HG02759 (cell line): ENCODE data around the gene RANBP2.
A peak's percentile ranks its signal among the peaks of the same experiment; 100 is the strongest.
"Not testable (repeated sequence)": the region's sequence is repeated elsewhere in the genome, so short reads cannot be mapped to it uniquely, and the experiment has no call there.

Source experiments
- ATAC-seq: cut with Tn5 transposase; IDR thresholded peaks from one replicate; pipeline ENCODE4 v1.9.1; 2021; ENCODE audit warnings: mild to moderate bottlenecking, moderate library complexity; ENCODE audit not compliant: unreplicated experiment

Gene RANBP2

DNA sequence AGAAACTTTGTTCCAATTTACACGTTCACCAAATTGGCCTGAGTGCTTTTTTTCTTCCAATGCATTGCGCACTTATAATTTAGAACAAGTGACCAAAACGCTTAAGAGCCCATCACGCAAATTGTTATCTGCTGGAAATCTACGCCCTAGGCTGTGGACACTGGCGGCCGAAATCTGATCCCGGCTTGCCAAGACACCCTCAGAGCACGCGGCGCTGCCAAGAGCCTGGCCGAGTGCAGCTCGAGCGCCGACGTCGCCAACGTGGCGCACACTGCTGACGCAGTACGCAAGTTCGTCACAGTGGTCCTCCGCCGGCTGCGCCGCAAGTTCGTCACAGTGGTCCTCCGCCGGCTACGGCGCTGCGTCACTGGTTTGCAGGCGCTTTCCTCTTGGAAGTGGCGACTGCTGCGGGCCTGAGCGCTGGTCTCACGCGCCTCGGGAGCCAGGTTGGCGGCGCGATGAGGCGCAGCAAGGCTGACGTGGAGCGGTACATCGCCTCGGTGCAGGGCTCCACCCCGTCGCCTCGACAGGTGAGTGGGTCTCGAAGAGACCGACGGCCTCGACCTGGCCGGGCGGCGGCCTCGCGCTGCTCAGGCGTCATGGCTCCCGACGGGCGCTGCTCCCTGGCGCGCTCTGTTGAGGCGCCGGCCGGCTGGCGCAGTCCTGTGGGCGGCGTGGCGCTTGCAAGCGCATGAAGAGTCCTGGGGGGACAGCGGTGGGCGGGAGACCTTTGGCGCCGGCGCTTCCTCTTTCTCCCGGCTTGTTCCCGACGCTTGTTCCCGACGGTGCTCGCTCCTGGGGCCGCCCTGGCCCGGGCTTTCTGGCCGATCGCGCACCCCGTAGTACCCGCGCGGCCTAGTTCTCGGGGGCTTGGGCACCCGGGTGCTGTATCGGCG lies at the start of gene RANBP2:
TSS of gene RANBP2 (plus strand) at position 334 of the 896 bp plus-strand sequence. CDS start at position 459, 125 bp downstream.
- peak; percentile 98 for ATAC-seq

DNA sequence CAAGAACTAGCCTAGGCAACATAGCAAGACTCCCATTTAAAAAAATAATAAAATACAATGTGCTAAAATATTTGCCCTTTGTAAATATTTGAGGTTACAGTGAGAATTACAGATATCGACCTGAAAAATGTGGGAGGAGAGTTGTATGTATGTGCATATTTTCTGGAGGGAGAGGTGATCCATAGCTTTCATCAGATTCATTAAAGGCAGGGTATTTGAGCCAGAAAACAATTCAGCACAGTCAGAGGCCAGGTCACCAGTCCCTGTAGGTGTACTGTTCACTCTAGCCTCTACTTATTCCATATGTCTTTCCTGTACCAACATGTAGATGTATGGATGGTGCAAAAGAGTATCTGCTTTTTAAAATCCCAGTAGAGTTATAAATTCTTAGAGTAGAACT lies 49.0 kb upstream of the RANBP2 start:
- not testable (repeated sequence) for ATAC-seq

DNA sequence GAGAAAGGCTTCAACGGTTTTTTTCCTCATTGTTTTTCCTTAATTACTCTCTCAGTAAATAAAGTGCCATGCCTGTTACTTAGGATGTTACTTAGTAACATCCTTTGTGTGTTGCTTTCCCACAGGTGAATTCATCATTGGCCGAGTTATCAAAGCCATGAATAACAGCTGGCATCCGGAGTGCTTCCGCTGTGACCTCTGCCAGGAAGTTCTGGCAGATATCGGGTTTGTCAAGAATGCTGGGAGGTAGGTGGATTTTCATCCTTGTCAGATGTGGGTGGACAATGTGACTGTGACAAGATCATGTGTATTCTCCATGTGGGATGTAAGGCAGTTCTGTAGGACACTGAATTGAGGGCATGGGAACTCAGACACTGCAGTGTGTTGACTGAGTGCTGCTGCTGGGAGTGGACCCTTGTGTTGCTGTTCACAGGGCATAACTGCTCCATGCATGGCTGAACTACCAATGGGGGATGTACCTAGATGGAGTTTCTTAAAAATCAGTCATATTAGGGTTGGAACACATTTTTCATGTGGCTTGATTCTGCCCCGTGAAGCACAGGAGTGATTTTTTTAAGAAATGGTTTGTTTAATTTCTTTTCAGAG lies 47.0 kb upstream of the RANBP2 start:
- not testable (repeated sequence) for ATAC-seq

DNA sequence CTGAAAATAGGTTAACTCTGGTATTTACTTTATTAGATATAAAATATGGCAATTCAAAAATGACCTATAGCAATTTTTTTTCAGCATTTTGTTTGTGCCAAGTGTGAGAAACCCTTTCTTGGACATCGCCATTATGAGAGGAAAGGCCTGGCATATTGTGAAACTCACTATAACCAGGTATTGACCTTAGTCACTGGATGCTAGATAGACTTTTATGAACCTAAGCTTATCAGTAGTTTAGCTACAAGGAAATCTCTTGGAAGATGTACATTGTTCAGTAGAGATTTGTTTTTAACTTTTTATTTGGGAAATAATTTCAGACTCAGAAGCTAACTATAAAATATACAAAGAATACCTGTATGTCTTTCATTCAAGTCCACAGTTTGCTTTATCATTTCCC lies 42.8 kb upstream of the RANBP2 start:
- ATAC-seq, result not testable (repeated sequence)

DNA sequence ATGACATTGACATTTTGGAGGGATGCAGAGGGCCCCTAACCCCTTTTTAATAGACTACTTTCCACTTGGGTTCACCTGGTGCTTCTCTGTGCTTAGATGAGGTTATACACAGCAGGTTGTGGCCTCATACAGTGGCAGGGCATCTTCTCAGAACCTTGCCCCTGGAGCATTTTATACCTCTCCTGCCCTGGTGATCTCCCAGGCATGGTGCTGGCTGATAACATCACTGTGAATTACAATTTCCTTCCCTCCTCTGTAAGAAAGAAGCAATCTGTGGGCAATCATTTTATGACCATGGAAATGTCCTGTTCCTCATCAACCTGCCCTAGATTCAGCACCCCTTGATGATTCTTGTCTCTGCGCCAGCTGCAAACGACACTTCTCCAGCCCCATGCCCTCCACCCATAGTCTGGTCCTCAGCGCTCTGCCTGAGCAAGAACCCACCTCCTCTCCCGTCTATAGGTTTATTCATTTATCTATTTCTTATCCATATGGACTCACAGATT lies 42.0 kb upstream of the RANBP2 start:
- ATAC-seq, result not testable (repeated sequence)

DNA sequence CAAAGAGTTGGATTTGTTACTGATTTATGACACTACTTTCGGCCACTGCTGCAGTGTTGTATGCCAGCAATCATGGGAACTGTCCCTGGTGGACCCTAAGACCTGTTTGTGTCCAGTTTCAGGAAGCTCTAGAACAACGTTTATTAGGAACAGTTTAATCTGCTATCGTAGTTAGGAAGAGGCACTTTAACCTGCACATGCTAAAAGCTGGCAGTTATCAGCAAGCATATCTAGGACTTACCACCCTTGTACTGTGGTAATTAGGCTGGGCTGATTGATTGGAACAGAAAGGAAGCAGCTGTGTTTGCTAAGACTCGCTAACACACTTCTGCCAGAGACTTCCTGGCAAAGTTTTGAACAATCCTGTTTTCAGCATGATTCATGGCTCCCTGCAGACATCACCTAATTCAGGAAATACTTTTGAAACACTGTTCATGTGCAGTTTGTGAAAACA lies 41.1 kb upstream of the RANBP2 start:
- ATAC-seq, result not testable (repeated sequence)

DNA sequence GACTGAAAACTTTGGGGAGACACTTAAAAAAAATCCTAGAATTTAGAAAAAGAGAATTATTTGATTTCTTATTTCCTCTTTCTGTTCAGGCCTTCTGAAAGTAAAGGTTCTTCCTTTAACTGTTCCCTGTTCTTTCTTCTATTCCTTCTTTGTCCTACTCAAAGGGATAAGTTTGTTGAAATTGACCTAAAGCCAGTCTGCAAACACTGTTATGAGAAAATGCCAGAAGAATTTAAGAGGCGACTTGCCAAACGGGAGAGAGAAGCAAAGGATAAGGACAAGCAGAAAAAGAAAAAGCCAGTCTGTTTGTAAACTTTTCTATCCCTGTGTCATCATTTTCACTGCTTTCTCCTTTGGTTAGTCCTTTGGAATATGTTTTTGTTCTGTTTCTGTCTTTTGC lies 38.5 kb upstream of the RANBP2 start:
- ATAC-seq, result not testable (repeated sequence)

DNA sequence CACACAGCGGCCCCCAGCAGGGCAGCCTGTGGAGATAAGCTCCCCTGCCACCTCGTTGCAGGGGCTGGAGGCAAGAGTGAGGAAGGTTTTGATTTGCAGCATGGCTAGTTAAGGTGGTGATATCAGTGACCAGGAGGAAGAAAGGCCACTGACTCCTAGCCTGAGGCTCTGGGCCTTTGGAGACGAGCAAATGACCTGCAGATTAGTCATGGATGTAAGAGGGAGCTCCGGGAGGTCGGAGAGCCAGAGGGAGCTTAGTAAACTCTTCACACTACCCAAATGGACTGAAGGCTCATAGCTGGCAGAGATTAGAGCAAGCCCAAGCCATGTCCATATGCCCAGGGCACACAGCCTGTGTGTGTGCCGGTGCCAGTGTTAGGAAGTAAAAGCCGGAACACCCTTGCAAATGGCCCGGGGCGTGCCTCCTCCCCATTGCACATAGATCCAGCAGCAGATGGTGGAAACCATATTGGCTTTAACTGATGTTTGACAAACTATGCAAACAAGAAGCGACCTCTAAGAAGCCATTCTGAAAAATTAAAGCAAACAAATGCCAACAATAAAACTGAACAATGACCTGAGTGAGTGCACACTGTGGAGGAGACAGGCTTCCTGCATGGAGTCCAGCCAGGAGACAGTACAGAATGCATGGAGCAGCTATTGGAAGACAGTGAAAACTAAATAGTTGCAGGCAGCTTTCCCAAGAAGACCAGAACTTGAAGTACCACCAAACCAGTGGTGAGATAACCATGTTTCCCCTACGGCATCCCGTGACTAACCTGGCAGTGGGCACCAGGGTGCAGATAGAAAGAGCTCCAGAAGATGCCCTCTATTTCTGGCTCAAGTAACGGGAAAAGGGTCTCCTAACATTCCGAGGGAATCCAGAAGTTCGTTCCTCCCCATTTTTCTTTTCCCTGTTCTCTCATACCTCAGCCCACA lies 30.2 kb upstream of the RANBP2 start:
- ATAC-seq, result not testable (repeated sequence)

DNA sequence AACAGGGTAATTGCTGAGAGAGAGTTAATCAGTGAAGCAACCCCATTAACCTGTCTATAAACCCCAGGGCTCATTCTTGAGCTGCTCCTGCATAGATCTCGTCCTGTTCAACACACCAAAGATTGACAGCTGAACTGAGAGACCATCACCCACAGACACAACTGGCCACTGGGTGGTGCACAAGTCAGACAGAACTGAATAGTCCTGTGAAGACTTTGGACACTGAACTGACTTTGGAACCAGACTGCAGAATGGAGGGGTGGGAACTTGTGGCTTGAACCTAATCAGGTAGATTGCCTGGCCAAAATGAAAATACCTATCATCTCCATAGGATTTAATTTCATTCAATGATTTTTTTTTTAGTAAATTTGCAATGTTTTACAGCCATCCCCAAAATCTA lies 29.3 kb upstream of the RANBP2 start:
- ATAC-seq, result peak; percentile 83

DNA sequence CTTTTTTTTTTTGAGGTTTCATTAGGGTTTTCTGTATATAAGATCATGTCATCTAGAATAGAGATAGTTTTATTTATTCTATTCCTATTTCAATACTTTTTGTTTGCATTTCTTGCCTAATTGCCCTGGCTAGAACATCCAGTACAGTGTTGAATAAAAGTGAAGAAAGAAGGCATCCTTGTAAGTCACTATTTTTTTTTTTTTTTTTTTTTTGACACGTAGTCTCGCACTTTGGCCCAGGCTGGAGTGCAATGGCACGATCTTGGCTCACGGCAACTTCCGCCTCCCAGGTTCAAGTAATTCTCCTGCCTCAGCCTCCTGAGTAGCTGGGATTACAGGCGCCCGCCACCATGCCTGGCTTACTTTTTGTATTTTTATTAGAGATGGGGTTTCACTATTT lies 27.8 kb upstream of the RANBP2 start:
- no peak for ATAC-seq

DNA sequence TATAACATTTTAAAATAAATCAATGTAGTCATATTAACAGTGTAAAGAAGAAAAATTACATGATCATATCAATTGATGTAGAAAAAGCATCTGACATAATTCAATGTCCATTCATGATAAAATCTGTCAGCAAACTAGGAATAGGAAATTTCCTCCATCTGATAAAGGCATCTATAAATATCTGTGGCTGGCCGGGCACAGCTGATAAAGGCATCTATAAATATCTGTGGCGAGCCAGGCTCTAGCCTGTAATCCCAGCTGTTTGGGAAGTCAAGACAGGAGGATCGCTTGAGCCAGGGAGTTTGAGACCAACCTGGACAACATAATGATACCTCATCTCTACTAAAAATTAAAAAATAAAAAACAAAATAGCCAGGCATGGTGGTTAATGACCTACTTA lies 18.1 kb upstream of the RANBP2 start:
- ATAC-seq, result no peak

DNA sequence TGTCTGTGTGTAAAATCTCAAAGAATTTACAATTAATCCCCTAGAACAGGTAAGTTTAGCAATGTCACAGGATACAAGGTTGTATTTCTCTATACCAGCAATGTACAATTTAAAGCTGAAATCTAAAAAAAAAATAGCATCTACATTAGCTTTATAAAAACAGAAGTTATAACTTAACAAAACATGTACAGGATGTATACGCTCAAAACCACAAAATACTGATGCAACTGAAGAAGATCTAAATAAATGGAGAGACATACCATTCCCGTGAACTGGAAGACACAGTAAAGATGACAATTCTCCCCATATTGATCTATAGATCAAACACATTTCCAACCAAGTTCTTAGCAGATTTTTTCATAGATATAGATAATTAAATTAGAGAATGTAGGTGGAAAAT lies 17.5 kb upstream of the RANBP2 start:
- ATAC-seq, result no peak

DNA sequence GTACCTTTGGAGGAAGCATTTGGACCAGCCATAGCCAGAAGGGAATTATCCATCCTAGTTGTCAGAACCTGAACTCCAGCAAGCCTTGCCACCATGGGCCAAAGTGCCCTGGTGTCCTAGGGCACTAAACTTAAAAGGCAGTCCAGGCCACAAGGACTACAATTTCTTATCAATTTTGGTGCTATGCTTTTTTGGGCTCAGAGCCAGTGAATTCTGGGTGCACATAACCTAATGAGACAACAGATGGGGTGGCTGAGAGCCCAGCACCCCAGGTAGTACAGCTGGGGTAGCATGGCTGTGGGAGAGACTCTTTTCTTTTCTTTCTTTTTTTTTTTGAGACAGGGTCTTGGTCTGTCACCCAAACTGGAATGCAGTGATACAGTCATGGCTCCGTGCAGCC lies 14.4 kb upstream of the RANBP2 start:
- ATAC-seq, result no peak

DNA sequence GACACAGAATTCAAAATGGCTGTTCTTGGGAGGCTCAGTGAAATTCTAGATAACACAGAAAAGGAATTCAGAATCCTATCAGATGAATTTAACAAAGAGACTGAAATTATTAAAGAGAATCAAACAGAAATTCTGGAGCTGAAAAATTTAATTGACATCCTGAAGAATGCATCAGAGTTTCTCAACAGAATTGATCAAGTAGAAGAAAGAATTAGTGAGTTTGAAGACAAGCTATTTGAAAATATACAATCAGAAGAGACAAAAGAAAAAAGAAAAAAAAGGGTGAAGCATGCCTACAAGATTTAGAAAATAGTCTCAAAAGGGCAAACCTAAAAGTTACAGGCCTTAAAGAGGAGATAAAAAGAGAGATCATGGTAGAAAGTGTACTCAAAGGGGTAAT lies 12.0 kb upstream of the RANBP2 start:
- no peak for ATAC-seq

DNA sequence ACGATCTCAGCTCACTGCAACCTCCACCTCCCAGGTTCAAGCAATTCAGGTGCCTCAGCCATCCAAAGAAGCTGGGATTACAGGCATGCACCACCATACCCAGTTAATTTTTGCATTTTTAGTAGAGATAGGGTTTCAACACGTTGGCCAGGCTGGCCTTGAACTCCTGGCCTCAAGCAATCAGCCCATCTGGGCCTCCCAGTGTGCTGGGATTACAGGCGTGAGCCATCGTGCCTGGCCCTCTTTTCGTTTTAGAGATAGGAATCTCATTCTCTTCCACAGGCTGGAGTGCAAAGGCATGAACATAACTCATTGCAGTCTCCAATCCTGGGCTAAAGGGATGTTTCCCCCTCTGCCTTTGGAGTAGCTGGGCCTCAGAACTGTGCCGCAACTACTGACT lies 2.3 kb upstream of the RANBP2 start:
- not testable (repeated sequence) for ATAC-seq

DNA sequence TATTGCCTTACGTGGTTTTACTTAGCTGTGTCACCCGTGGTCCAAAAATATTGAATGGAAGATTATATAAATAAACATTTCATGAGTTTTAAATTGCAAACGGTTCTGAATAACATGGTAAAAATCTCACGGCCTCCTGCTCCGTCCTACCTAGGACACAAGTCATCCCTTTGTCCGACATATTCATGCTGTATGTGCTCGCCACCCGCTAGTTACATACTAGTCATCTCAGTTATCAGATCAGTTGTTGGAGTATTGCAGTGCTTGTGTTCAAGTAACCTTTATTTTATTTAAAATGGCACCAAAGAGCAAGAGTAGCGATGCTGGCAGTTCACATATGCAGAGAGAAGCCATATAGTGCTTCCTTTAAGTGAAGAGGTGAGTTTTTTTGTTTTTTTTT lies 6.8 kb downstream of the RANBP2 start:
- not testable (repeated sequence) for ATAC-seq

DNA sequence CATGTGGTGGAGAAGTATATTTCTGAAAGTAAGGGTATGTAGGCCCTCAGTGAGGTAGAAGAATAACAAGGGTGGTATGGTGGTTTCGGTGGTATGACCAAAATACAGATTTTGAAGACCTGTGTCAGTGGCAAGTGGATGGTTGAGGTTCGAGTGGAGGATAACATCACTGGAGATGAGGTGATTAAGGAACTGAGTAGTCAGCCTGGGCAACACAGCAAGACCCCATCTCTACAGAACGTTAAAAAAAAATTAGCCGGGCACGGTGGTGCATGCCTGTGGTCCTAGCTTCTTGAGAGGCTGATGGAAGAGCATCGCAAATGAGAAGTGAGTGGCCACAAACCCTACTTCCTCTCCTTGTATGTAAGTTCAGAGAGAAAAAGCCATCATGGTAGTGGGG lies 15.4 kb downstream of the RANBP2 start:
- not testable (repeated sequence) for ATAC-seq

DNA sequence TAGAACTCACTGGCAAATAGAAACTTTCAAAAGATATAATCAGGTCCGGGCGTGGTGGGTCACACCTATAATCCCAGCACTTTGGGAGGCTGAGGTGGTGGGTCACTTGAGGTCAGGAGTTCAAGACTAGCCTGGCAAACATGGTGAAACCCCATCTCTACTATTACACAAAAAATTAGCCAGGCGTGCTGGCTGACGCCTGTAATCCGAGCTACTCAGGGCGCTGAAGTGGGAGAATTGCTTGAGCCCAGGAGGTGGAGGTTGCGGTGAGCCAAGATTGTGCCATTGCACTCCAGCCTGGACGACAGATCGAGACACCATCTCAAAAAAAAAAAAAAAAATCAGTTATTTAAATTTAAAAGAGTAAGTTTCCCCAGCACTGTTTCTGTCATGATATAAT lies 38.7 kb downstream of the RANBP2 start:
- ATAC-seq, result not testable (repeated sequence)

DNA sequence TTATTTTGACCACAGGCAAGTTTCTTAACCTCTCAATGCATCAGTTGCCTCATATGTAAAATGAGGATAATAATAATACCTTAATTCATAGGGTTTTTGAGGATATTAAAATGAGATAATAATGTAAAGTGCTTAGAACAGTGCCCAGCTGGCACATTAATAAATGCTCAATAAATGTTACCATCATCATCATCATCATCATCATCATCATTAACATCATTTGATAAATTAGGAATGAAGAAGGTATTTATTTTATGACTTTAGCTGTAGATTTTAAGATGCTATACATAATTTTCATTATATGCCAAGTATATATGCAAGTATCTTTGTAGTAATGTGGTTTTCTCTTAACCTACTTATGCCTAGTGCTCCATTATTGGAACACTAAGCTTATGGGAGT lies 43.3 kb downstream of the RANBP2 start:
- not testable (repeated sequence) for ATAC-seq

DNA sequence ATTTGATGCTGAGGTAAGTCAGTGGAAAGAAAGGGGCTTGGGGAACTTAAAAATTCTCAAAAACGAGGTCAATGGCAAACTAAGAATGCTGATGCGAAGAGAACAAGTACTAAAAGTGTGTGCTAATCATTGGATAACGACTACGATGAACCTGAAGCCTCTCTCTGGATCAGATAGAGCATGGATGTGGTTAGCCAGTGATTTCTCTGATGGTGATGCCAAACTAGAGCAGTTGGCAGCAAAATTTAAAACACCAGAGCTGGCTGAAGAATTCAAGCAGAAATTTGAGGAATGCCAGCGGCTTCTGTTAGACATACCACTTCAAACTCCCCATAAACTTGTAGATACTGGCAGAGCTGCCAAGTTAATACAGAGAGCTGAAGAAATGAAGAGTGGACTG lies 47.4 kb downstream of the RANBP2 start:
- ATAC-seq, result not testable (repeated sequence)

DNA sequence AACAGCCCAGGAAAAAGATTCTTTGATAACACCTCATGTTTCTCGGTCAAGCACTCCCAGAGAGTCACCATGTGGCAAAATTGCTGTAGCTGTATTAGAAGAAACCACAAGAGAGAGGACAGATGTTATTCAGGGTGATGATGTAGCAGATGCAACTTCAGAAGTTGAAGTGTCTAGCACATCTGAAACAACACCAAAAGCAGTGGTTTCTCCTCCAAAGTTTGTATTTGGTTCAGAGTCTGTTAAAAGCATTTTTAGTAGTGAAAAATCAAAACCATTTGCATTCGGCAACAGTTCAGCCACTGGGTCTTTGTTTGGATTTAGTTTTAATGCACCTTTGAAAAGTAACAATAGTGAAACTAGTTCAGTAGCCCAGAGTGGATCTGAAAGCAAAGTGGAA lies 48.6 kb downstream of the RANBP2 start:
- not testable (repeated sequence) for ATAC-seq
